GM13976 (cell line): ENCODE measurements around the gene GIMAP8.

Experiments used
- DNase-seq: peaks from one replicate; pipeline ENCODE4 v3.0.0; 2012; ENCODE audit warnings: low spot score
- in situ Hi-C: fragments of 300-500 bp; cut with MboI; formaldehyde crosslinking; loops from one replicate; pipeline ENCODE4 v1.12.0; 2022; ENCODE audit warnings: low sequenced_read_pairs, mixed read lengths, inconsistent platforms; ENCODE audit not compliant: unreplicated experiment
- TF ChIP-seq, protein P1 (sequence below): IDR thresholded peaks from 2 replicates; pipeline ENCODE4 v1.5.1; 2012; ENCODE audit warnings: borderline replicate concordance, mild to moderate bottlenecking; ENCODE audit not compliant: insufficient read depth; ENCODE audit errors: extremely low read depth, missing control alignments, control extremely low read depth

The GIMAP8 gene

DNA sequence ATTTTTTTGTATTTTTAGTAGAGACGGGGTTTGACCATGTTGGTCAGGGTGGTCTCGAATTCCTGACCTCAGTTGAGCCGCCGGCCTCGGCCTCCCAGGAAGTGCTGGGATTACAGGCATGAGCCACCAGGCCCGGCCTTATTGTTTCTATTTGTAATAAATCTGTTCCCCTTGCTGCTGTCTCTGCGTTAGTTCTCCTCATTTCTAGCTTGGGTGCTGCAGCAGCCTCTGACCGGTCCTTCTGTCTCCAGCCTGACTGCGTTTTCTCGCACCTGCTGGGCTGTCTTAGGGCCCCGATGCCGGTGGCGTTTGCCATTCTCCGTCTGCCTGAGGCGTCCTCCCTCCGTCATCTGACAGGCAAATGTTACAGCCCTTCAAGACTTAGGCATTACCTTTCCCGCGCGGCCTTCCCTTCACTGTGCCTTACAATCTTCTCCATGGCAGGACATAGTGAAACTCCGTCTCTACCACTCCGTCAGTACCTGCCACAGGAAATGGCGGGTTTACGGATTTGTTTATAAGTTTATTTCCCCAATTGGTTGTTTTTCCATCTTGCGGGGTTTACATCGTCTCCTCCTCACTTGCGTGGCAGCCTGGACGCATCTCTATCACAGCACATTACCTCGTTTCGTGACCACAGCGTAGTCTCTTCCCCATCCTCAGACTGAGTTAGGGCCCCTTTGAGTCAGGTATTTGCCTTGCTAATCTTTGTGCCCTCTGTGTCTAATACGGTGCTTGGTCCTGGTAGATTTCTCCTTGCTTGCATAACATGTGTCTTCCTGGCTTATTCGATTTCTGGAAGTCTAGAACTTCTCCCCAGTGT is 2.3 kb upstream of the GIMAP8 start:
- no peak for DNase-seq
- in situ Hi-C loops: loop anchor here (10.0 kb wide), 2 partner anchors 217 to 307 kb away; no protein-coding TSS in a partner anchor
- TF ChIP-seq, protein P1, sequence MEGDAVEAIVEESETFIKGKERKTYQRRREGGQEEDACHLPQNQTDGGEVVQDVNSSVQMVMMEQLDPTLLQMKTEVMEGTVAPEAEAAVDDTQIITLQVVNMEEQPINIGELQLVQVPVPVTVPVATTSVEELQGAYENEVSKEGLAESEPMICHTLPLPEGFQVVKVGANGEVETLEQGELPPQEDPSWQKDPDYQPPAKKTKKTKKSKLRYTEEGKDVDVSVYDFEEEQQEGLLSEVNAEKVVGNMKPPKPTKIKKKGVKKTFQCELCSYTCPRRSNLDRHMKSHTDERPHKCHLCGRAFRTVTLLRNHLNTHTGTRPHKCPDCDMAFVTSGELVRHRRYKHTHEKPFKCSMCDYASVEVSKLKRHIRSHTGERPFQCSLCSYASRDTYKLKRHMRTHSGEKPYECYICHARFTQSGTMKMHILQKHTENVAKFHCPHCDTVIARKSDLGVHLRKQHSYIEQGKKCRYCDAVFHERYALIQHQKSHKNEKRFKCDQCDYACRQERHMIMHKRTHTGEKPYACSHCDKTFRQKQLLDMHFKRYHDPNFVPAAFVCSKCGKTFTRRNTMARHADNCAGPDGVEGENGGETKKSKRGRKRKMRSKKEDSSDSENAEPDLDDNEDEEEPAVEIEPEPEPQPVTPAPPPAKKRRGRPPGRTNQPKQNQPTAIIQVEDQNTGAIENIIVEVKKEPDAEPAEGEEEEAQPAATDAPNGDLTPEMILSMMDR: no peak

DNA sequence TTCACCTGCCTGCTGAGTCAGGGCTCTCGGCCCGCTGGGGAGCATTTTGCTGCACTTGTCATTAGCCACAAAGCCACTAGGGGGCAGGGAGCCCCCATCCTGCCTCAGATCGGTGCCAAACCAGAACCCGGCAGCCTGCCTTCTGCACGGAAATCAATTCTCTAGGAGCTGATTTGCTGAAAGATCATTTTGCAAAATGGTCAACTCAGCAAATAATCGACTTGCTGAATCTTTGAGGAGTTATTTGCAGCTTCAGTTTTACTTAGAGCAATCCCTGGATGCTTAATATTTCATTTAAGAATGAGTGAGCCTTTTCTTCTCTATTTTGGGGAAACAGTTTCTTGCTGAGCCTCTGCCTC is 1.7 kb upstream of the GIMAP8 start:
- TF ChIP-seq, protein P1: peak; percentile 80
- DNase-seq: peak; percentile 88
- in situ Hi-C loops: loop anchor here (10.0 kb wide), 2 partner anchors 216 to 306 kb away; no protein-coding TSS in a partner anchor

DNA sequence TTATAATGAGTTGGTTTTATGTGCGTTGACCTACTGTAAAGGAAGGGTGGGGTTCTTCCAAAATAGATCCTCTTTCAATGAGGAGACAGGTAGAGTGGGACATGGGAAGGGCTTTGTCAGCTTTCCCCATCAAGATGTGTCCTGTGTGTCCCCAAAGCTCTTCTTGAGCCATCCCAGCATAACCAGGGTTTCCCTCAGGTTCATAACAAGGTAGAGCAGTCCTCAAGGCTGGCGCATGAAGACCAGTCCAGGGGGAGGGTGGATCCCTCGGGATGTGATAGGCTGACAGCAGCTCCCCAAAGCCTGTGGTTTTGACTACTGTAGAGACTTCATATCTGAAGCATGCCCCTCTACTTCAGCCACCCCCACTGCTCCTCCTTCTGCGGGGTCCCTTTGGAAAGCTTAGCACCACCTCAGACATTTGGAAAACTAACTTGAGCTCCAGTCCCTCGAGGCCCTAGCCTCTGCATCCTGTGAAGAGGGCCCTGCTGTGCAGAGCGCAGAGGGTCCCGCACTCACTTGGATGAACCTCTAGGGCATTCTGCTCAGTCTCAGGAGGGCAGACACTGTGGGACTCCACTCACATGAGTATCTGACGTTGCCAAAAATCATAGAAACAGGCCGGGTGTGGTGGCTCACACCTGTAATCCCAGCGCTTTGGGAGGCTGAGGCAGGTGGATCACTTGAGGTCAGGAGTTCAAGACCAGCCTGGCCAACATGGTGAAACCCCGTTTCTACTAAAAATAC is 1.1 kb upstream of the GIMAP8 start:
- in situ Hi-C loops: loop anchor here (10.0 kb wide), 2 partner anchors 215 to 305 kb away; no protein-coding TSS in a partner anchor

DNA sequence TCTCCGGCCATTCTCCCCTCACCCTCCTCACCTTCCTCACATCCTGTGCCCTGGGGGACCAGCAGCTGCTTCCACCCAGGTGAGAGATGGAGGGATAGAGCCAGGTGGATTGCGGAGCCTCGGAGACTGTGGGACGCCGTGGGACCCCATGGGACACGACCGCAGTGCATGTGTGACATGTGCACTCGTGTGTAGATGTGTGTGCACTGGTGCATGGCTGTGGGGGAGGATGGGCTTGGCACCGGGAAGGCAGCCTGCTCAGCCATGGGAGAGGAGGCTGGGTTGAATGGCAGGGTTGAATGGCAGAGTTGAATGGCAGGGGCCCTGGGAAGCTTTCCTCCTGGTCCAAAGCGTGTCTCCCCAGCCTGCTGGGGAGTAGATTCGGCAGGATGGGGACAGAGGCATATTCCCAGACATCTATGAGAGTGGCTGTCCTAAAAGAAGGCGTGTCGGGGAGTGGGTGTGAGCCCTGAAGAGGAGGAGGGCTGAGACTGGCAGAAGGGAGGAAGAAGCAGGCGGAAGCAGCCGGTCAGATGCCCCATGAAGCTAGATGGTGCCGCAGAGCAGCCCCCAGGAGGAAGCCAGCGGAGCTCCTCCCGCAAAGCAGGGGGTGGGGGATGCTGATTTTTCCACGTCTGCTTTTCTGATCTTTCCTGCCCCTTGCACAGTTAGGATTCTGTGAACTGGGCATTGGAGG is 815 bp downstream of the GIMAP8 start:
- in situ Hi-C loops: no loop called here
- TF ChIP-seq, protein P1: no peak
- DNase-seq: peak; percentile 66

More for the DNA sequence above, 1.1 kb upstream of the GIMAP8 start:
- DNase-seq: peak; percentile 15
- TF ChIP-seq, protein P1: no peak

DNA sequence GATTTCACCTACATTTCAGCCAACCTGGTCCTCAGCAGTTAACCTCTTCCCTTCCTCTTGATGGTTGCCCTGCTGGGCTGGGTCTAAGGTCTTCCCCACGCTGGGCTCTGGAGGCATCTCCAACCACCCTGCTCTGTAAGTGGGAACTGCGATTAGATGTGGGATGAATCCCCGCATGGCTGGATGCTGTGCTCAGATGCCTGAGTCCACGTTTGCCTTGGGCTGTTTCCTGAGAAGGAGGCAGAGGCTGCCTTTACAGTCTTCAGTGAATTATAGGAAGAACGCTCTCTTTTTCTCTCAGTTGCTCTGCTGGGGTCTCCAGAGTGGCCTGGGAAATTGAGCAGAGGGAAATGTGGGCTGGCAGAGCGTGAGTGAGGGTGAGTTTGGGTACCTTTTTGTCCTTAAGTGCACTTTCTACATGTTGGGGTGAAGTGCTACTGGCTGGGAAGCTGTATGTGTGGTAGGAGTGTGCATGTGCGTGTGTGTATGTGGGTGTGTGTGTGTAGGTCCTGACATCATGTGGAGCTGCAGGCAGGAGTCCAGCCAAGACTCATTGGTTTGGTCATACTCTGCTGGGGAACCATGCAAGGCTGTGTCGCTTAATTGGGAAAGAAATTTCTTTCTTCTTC is 1.5 kb downstream of the GIMAP8 start:
- DNase-seq: peak; percentile 40
- in situ Hi-C loops: no loop called here
- TF ChIP-seq, protein P1: no peak

DNA sequence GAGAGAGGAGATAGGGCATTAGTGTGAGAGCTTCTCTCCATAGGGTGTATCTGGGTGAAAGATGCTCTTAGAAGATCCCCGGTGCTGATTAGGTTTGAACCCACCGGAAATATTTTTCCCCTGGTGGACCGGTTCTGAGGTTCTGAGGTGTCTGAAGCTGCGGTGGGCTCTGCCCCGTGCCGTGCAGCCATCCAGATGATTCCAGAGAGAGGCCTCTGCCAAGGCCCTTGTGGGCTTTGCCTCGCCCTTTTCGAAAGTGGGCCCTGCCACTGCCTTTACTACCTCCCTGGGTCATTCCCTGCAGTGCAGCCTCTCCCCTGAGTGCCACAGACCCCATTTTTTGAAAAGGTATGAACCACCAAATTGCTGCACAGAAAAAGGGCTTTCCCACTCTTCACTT is 2.8 kb downstream of the GIMAP8 start:
- no peak for DNase-seq
- in situ Hi-C loops: no loop called here
- TF ChIP-seq, protein P1: no peak
